ENCODE results near the gene SHANK3. TPM values are rescaled to one million over a fixed set of nuclear protein-coding genes. Genes with fewer than 3 reads are reported as not detected.
A peak's percentile ranks its signal among the peaks of the same experiment; 100 is the strongest.

The SHANK3 gene
- total and polyA plus RNA-seq, 2 of the 4 experiments (the other 2 are of a cell fraction) = 0.18 to 1.5 TPM

DNA sequence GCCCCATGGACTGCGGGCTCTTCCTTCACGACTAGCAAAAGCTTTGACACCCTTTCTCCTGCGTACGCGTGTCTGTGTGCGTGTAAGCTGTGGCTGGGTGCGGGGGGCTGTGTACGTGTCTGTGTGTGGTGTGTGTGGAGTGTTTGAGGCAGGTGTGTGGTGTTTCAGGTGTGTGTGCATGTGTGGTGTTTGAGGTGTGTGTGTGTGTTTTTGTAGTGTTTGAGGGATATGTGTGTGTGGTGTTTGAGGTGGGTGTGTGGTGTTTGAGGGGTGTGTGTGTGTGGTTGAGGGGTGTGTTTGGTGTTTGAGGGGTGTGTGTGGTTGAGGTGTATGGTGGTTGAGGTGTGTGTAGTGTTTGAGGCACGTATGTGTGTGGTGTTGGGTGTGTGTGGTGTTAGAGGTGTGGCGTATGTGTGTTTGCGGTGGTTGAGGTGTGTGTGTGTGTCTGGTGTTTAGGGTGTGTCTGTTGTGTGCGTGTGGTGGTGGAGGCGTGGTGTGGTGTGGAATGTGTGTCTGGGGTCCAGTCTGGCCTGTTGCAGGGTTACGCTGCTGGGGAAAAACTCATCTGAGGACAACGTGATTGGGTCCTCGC, 44.0 kb upstream of the SHANK3 start:
- H3K9ac ChIP-seq (ENCODE audit: low read depth, low read length) = peak overlapping the region; percentile 74
- dilution Hi-C loops (cut with HindIII; ENCODE audit: low sequenced_read_pairs, unreplicated experiment) (no loop called here), intact Hi-C loops (cut with micrococcal nuclease) (loop anchor here (2.0 kb wide), 1 partner anchor 46 kb away; the partner anchor contains the start of gene CHKB)

More for the DNA sequence above, 44.0 kb upstream of the SHANK3 start:
- Histone ChIP-seq H3K9me1 (ENCODE audit: insufficient read depth, low read length) (peaks cover 9% of the 10 kb centered on the region), H4K20me1 (ENCODE audit: insufficient read depth, low read length) (0 out of 2 replicates have a peak, but pooled peaks cover 4% of the 10 kb centered on the region), H2AK5ac (ENCODE audit: low read depth, low read length) (peak overlapping the region; percentile 98), H3K14ac (replicated peaks; ENCODE audit: low read depth, low read length) (peak overlapping the region; percentile 93), H3K36me3 (ENCODE audit: control insufficient read depth, insufficient read depth, low read length) (peaks cover 2% of the 10 kb centered on the region; the same call in 1 of the 2 replicates), H4K8ac (ENCODE audit: low read depth in 2 of 2, low read length in 2 of 2) (peak overlapping the region; percentile 22 to 89; a peak in 2 of 4 replicates), H2BK20ac (ENCODE audit: low read depth, low read length) (no peak overlapping the region), H3K27ac (ENCODE audit: insufficient read depth, low read length) (peak overlapping the region; percentile 16), H2AK9ac (replicated peaks; ENCODE audit: low read depth, low read length, poor library complexity) (peak overlapping the region; percentile 89), H3K79me1 (ENCODE audit: low read depth in 1 of 2, low read length in 2 of 2) (peaks cover 6 to 24% of the 10 kb centered on the region in 2 experiments; a peak in 2 of 4 replicates), H2BK15ac (ENCODE audit: low read depth, low read length) (peak overlapping the region; percentile 65; the same call in 1 of the 3 replicates), H3K4me2 (ENCODE audit: low read depth, low read length) (peak overlapping the region; percentile 95), H3K23ac (ENCODE audit: low read depth, low read length) (peak overlapping the region; percentile 91), H4K5ac (ENCODE audit: low read depth, low read length) (peak overlapping the region; percentile 4), H3K4me3 (ENCODE audit: insufficient read depth, low read depth, low read length) (peak overlapping the region; percentile 89), H2BK120ac (ENCODE audit: low read depth, low read length) (no peak overlapping the region), H4K91ac (ENCODE audit: insufficient read depth, low read depth, low read length) (peak overlapping the region; percentile 47), H3K4me1 (ENCODE audit: control insufficient read depth, insufficient read depth, low read length) (peaks cover 9% of the 10 kb centered on the region; the same call in 1 of the 2 replicates), H3K56ac (ENCODE audit: extremely low read depth, insufficient read depth, low read length) (peak overlapping the region; percentile 16; the same call in 1 of the 2 replicates), H3K27me3 (ENCODE audit: control insufficient read depth, insufficient read depth, low read length) (peaks cover 4% of the 10 kb centered on the region), H3K4ac (ENCODE audit: low read depth, low read length) (peak overlapping the region; percentile 87), H3K9me3 (ENCODE audit: control insufficient read depth, insufficient read depth, low read length) (no peaks in the 10 kb centered on the region), H2AFZ (replicated peaks; ENCODE audit: low read length, poor library complexity) (peak overlapping the region; percentile 100), H3K18ac (ENCODE audit: low read depth, low read length) (0 out of 2 replicates have a peak overlapping the region, but pooled peaks have one; percentile 5), H2BK5ac (ENCODE audit: low read depth, low read length, poor library complexity, severe bottlenecking) (peak overlapping the region; percentile 46)
- ChIA-PET CTCF (interaction anchor here (0.5 to 0.6 kb wide), 2 partner anchors 38 to 203 kb away, joined by 3 to 4 read pairs; no protein-coding TSS in a partner anchor), POLR2A (ENCODE audit: unreplicated experiment) (no interaction called here)
- 36% methylated on average over 4 of the region's 16 CpGs; no CpG with 5 or more reads in 1 of the 2 experiments for WGBS, 2 experiments (ENCODE audit: extremely low coverage in 2 of 2, insufficient read length in 1 of 2)
- TF ChIP-seq CEBPB (IDR thresholded peaks at IDR 0.05; ENCODE audit: low read depth, low read length) = no peak
- TF ChIP-seq ELK1 (IDR thresholded peaks at IDR 0.05; ENCODE audit: borderline replicate concordance, low read depth, low read length) = no peak
- no peak for TF ChIP-seq MXI1 (IDR thresholded peaks at IDR 0.05; ENCODE audit: borderline replicate concordance, low read depth, low read length)
- TF ChIP-seq FOS (IDR thresholded peaks at IDR 0.05; ENCODE audit: low read depth, low read length) = no peak
- TF ChIP-seq POLR2A (IDR thresholded peaks at IDR 0.05; ENCODE audit: low read depth, low read length) = no peak
- TF ChIP-seq NFE2L2 (IDR thresholded peaks at IDR 0.05; ENCODE audit: low read depth, low read length) = no peak
- TF ChIP-seq MAFK (IDR thresholded peaks at IDR 0.05; ENCODE audit: low read depth, low read length) = no peak
- no peak for TF ChIP-seq SMC3 (IDR thresholded peaks at IDR 0.05; ENCODE audit: low read depth, low read length)
- no peak for TF ChIP-seq BHLHE40 (IDR thresholded peaks at IDR 0.05; ENCODE audit: low read depth, low read length)
- TF ChIP-seq, protein P1, sequence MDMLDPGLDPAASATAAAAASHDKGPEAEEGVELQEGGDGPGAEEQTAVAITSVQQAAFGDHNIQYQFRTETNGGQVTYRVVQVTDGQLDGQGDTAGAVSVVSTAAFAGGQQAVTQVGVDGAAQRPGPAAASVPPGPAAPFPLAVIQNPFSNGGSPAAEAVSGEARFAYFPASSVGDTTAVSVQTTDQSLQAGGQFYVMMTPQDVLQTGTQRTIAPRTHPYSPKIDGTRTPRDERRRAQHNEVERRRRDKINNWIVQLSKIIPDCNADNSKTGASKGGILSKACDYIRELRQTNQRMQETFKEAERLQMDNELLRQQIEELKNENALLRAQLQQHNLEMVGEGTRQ (IDR thresholded peaks at IDR 0.05; ENCODE audit: low read depth, low read length) = no peak
- TF ChIP-seq MAZ (IDR thresholded peaks at IDR 0.05; ENCODE audit: borderline replicate concordance, low read depth, low read length) = no peak
- TF ChIP-seq CHD1 (IDR thresholded peaks at IDR 0.05; ENCODE audit: low read depth, low read length) = no peak
- TF ChIP-seq RFX5 (IDR thresholded peaks at IDR 0.05; ENCODE audit: low read depth, low read length) = no peak
- no TSS peak for BruUV-seq (replicated peaks)
- no peak for ATAC-seq (ENCODE audit: low read depth)
- in situ Hi-C loops (cut with MboI; ENCODE audit: low sequenced_read_pairs) = no loop called here
- no peak for DNase-seq

All from IMR-90 (cell line).